SU-DHL-6 (cell line): ENCODE data around the gene OR2AJ1.

ENCODE experiments used
- CTCF ChIP-seq: fragments of 200-600 bp; sonication (generic); IDR thresholded peaks from one replicate; pipeline ENCODE4 v1.5.1; 2017; ENCODE audit warnings: antibody characterized with exemption, mild to moderate bottlenecking, low read length, moderate library complexity; ENCODE audit not compliant: insufficient read depth, poor library complexity, severe bottlenecking
- EZH2phosphoT487 ChIP-seq: fragments of 200-600 bp; sonication (generic), shearing (Covaris generic); conservative IDR thresholded peaks from 2 replicates; pipeline ENCODE4 v1.6.1; 2018; ENCODE audit warnings: mild to moderate bottlenecking, antibody characterized with exemption, low read length, moderate library complexity, mixed read lengths

GRCh38 chr1:247942624-247943023 is 17.9 kb downstream of the OR2AJ1 start:
- TF ChIP-seq CTCF (no peak), EZH2phosphoT487 (no peak)
